ENCODE measurements around the gene CIDEC. TPM values are rescaled to one million over a fixed set of nuclear protein-coding genes. Genes with fewer than 3 reads are reported as not detected.
A peak's percentile ranks its signal among the peaks of the same experiment; 100 is the strongest.

The CIDEC gene
- total RNA-seq, 1 donor from 2014 or later = 0.60 TPM

GRCh38 chr3:9916346-9916733 is 36.3 kb upstream of the CIDEC start:
- H3K27me3 Mint-ChIP-seq = no peaks in the 10 kb centered on the region
- no peaks in the 10 kb centered on the region for H3K36me3 Mint-ChIP-seq
- peak overlapping the region; percentile 83 for H3K27ac Mint-ChIP-seq
- peaks cover 11% of the 10 kb centered on the region for H3K4me1 Mint-ChIP-seq (ENCODE audit: unreplicated experiment)
- peak overlapping the region; percentile 87 for H3K4me3 Mint-ChIP-seq
- TF ChIP-seq CTCF (conservative IDR thresholded peaks at IDR 0.05) = no peak
- H3K9me3 Mint-ChIP-seq = no peaks in the 10 kb centered on the region
- DNase-seq (ENCODE audit: extremely low spot score, unreplicated experiment) = no peak

GRCh38 chr3:9915254-9916141 is 35.4 kb upstream of the CIDEC start:
- peaks cover 11% of the 10 kb centered on the region for H3K4me1 Mint-ChIP-seq (ENCODE audit: unreplicated experiment)
- H3K4me3 Mint-ChIP-seq = peak overlapping the region; percentile 87
- H3K27ac Mint-ChIP-seq = peak overlapping the region; percentile 83
- peak; percentile 56 for TF ChIP-seq CTCF (conservative IDR thresholded peaks at IDR 0.05)
- H3K27me3 Mint-ChIP-seq = no peaks in the 10 kb centered on the region
- DNase-seq (ENCODE audit: extremely low spot score, unreplicated experiment) = peak; percentile 81
- no peaks in the 10 kb centered on the region for H3K36me3 Mint-ChIP-seq
- H3K9me3 Mint-ChIP-seq = no peaks in the 10 kb centered on the region

GRCh38 chr3:9914559-9915253 is 34.7 kb upstream of the CIDEC start:
- Mint-ChIP-seq H3K27me3 (no peaks in the 10 kb centered on the region), H3K36me3 (no peaks in the 10 kb centered on the region), H3K9me3 (no peaks in the 10 kb centered on the region), H3K27ac (no peak overlapping the region), H3K4me3 (peak overlapping the region; percentile 69), H3K4me1 (ENCODE audit: unreplicated experiment) (peaks cover 12% of the 10 kb centered on the region)
- no peak for DNase-seq (ENCODE audit: extremely low spot score, unreplicated experiment)
- no peak for TF ChIP-seq CTCF (conservative IDR thresholded peaks at IDR 0.05)

- Mint-ChIP-seq H3K9me3 (no peaks in the 10 kb centered on the region), H3K36me3 (no peaks in the 10 kb centered on the region), H3K4me3 (no peak overlapping the region), H3K4me1 (ENCODE audit: unreplicated experiment) (peaks cover 15% of the 10 kb centered on the region), H3K27ac (no peak overlapping the region), H3K27me3 (no peaks in the 10 kb centered on the region)
- no peak for TF ChIP-seq CTCF (conservative IDR thresholded peaks at IDR 0.05)
- DNase-seq (ENCODE audit: extremely low spot score, unreplicated experiment) = no peak
Measured at GRCh38 chr3:9914011-9914410, 34.0 kb upstream of the CIDEC start.

- H3K4me3 Mint-ChIP-seq = peak overlapping the region; percentile 70
- DNase-seq (ENCODE audit: extremely low spot score, unreplicated experiment) = no peak
- no peak for TF ChIP-seq CTCF (conservative IDR thresholded peaks at IDR 0.05)
- peak overlapping the region; percentile 43 for H3K27ac Mint-ChIP-seq
- no peaks in the 10 kb centered on the region for H3K9me3 Mint-ChIP-seq
- H3K36me3 Mint-ChIP-seq = no peaks in the 10 kb centered on the region
- H3K4me1 Mint-ChIP-seq (ENCODE audit: unreplicated experiment) = peaks cover 15% of the 10 kb centered on the region
- no peaks in the 10 kb centered on the region for H3K27me3 Mint-ChIP-seq
Measured at GRCh38 chr3:9913601-9914000, 33.5 kb upstream of the CIDEC start.

Measured in type B pancreatic cell (in vitro differentiated cells).